ENCODE measurements around the gene ADAM19. TPM values are rescaled to one million over a fixed set of nuclear protein-coding genes. Genes with fewer than 3 reads are reported as not detected.

The ADAM19 gene
- total RNA-seq, 1 donor from 2014 or later: 14.1 TPM

GRCh38 chr5:157563929-157564716, 11.5 kb downstream of the ADAM19 start:
- H3K27ac ChIP-seq (ENCODE audit: low read depth, low read length): peak overlapping the region; percentile 9
- no peaks in the 10 kb centered on the region for H3K36me3 ChIP-seq (ENCODE audit: control insufficient read depth in 3 of 3, insufficient read depth in 3 of 3, low read length in 3 of 3)
- H3K9ac ChIP-seq (ENCODE audit: low read depth in 1 of 3, low read length in 3 of 3): no peak overlapping the region
- peak overlapping the region in 1 of 3 donors; percentile 14 for H3K4me3 ChIP-seq (ENCODE audit: low read length in 3 of 3)
- H3K27me3 ChIP-seq (ENCODE audit: control insufficient read depth in 3 of 3, insufficient read depth in 3 of 3, low read length in 3 of 3): no peaks in the 10 kb centered on the region
- no peaks in the 10 kb centered on the region for H3K9me3 ChIP-seq (ENCODE audit: control insufficient read depth in 3 of 3, low read length in 3 of 3)
- H3K4me1 ChIP-seq (ENCODE audit: control insufficient read depth in 3 of 3, insufficient read depth in 3 of 3, low read length in 3 of 3): peaks cover 43 to 52% (median 51%) of the 10 kb centered on the region in 3 donors

- Histone ChIP-seq H3K27me3 (ENCODE audit: control insufficient read depth in 3 of 3, insufficient read depth in 3 of 3, low read length in 3 of 3) (no peaks in the 10 kb centered on the region), H3K27ac (ENCODE audit: low read depth, low read length) (peak overlapping the region; percentile 9), H3K9me3 (ENCODE audit: control insufficient read depth in 3 of 3, low read length in 3 of 3) (no peaks in the 10 kb centered on the region), H3K4me1 (ENCODE audit: control insufficient read depth in 3 of 3, insufficient read depth in 3 of 3, low read length in 3 of 3) (peaks cover 47 to 58% (median 56%) of the 10 kb centered on the region in 3 donors), H3K4me3 (ENCODE audit: low read length in 3 of 3) (no peak overlapping the region), H3K36me3 (ENCODE audit: control insufficient read depth in 3 of 3, insufficient read depth in 3 of 3, low read length in 3 of 3) (no peaks in the 10 kb centered on the region), H3K9ac (ENCODE audit: low read depth in 1 of 3, low read length in 3 of 3) (no peak overlapping the region)
Observed at GRCh38 chr5:157563373-157563928, 12.1 kb downstream of the ADAM19 start.

GRCh38 chr5:157562111-157562581, 13.4 kb downstream of the ADAM19 start:
- H3K27ac ChIP-seq (ENCODE audit: low read depth, low read length): peak overlapping the region; percentile 26
- H3K9ac ChIP-seq (ENCODE audit: low read depth in 1 of 3, low read length in 3 of 3): peak overlapping the region; percentile 5 to 41 (median 26)
- H3K4me3 ChIP-seq (ENCODE audit: low read length in 3 of 3): peak overlapping the region in 1 of 3 donors; percentile 1
- no peaks in the 10 kb centered on the region for H3K27me3 ChIP-seq (ENCODE audit: control insufficient read depth in 3 of 3, insufficient read depth in 3 of 3, low read length in 3 of 3)
- H3K4me1 ChIP-seq (ENCODE audit: control insufficient read depth in 3 of 3, insufficient read depth in 3 of 3, low read length in 3 of 3): peaks cover 52 to 66% (median 65%) of the 10 kb centered on the region in 3 donors
- H3K9me3 ChIP-seq (ENCODE audit: control insufficient read depth in 3 of 3, low read length in 3 of 3): no peaks in the 10 kb centered on the region
- no peaks in the 10 kb centered on the region for H3K36me3 ChIP-seq (ENCODE audit: control insufficient read depth in 3 of 3, insufficient read depth in 3 of 3, low read length in 3 of 3)

- no peaks in the 10 kb centered on the region for H3K9me3 ChIP-seq (ENCODE audit: control insufficient read depth in 3 of 3, low read length in 3 of 3)
- peak overlapping the region in 2 of 3 donors; percentile 36 to 44 for H3K4me3 ChIP-seq (ENCODE audit: low read length in 3 of 3)
- H3K4me1 ChIP-seq (ENCODE audit: control insufficient read depth in 3 of 3, insufficient read depth in 3 of 3, low read length in 3 of 3): peaks cover 52 to 66% (median 65%) of the 10 kb centered on the region in 3 donors
- H3K9ac ChIP-seq (ENCODE audit: low read depth in 1 of 3, low read length in 3 of 3): peak overlapping the region; percentile 11 to 55 (median 27)
- no peaks in the 10 kb centered on the region for H3K36me3 ChIP-seq (ENCODE audit: control insufficient read depth in 3 of 3, insufficient read depth in 3 of 3, low read length in 3 of 3)
- H3K27me3 ChIP-seq (ENCODE audit: control insufficient read depth in 3 of 3, insufficient read depth in 3 of 3, low read length in 3 of 3): no peaks in the 10 kb centered on the region
- H3K27ac ChIP-seq (ENCODE audit: low read depth, low read length): peak overlapping the region; percentile 26
Observed at GRCh38 chr5:157561110-157561509, 14.5 kb downstream of the ADAM19 start.

GRCh38 chr5:157559301-157559700, 16.3 kb downstream of the ADAM19 start:
- H3K4me3 ChIP-seq (ENCODE audit: low read length in 3 of 3): no peak overlapping the region
- H3K4me1 ChIP-seq (ENCODE audit: control insufficient read depth in 3 of 3, insufficient read depth in 3 of 3, low read length in 3 of 3): peaks cover 61 to 76% (median 69%) of the 10 kb centered on the region in 3 donors
- no peak overlapping the region for H3K9ac ChIP-seq (ENCODE audit: low read depth in 1 of 3, low read length in 3 of 3)
- H3K9me3 ChIP-seq (ENCODE audit: control insufficient read depth in 3 of 3, low read length in 3 of 3): no peaks in the 10 kb centered on the region
- no peak overlapping the region for H3K27ac ChIP-seq (ENCODE audit: low read depth, low read length)
- no peaks in the 10 kb centered on the region for H3K27me3 ChIP-seq (ENCODE audit: control insufficient read depth in 3 of 3, insufficient read depth in 3 of 3, low read length in 3 of 3)
- H3K36me3 ChIP-seq (ENCODE audit: control insufficient read depth in 3 of 3, insufficient read depth in 3 of 3, low read length in 3 of 3): no peaks in the 10 kb centered on the region

GRCh38 chr5:157558681-157559080, 16.9 kb downstream of the ADAM19 start:
- no peaks in the 10 kb centered on the region for H3K27me3 ChIP-seq (ENCODE audit: control insufficient read depth in 3 of 3, insufficient read depth in 3 of 3, low read length in 3 of 3)
- no peak overlapping the region for H3K4me3 ChIP-seq (ENCODE audit: low read length in 3 of 3)
- H3K9me3 ChIP-seq (ENCODE audit: control insufficient read depth in 3 of 3, low read length in 3 of 3): no peaks in the 10 kb centered on the region
- H3K4me1 ChIP-seq (ENCODE audit: control insufficient read depth in 3 of 3, insufficient read depth in 3 of 3, low read length in 3 of 3): peaks cover 60 to 75% (median 68%) of the 10 kb centered on the region in 3 donors
- H3K27ac ChIP-seq (ENCODE audit: low read depth, low read length): no peak overlapping the region
- no peak overlapping the region for H3K9ac ChIP-seq (ENCODE audit: low read depth in 1 of 3, low read length in 3 of 3)
- no peaks in the 10 kb centered on the region for H3K36me3 ChIP-seq (ENCODE audit: control insufficient read depth in 3 of 3, insufficient read depth in 3 of 3, low read length in 3 of 3)

- H3K4me1 ChIP-seq (ENCODE audit: control insufficient read depth in 3 of 3, insufficient read depth in 3 of 3, low read length in 3 of 3): peaks cover 55 to 69% (median 62%) of the 10 kb centered on the region in 3 donors
- H3K9ac ChIP-seq (ENCODE audit: low read depth in 1 of 3, low read length in 3 of 3): no peak overlapping the region
Observed at GRCh38 chr5:157558041-157558595, 17.5 kb downstream of the ADAM19 start.

GRCh38 chr5:157556615-157557418, 18.8 kb downstream of the ADAM19 start:
- no peaks in the 10 kb centered on the region for H3K36me3 ChIP-seq (ENCODE audit: control insufficient read depth in 3 of 3, insufficient read depth in 3 of 3, low read length in 3 of 3)
- H3K27ac ChIP-seq (ENCODE audit: low read depth, low read length): no peak overlapping the region
- no peaks in the 10 kb centered on the region for H3K27me3 ChIP-seq (ENCODE audit: control insufficient read depth in 3 of 3, insufficient read depth in 3 of 3, low read length in 3 of 3)
- no peaks in the 10 kb centered on the region for H3K9me3 ChIP-seq (ENCODE audit: control insufficient read depth in 3 of 3, low read length in 3 of 3)
- peaks cover 42 to 56% (median 50%) of the 10 kb centered on the region in 3 donors for H3K4me1 ChIP-seq (ENCODE audit: control insufficient read depth in 3 of 3, insufficient read depth in 3 of 3, low read length in 3 of 3)
- H3K4me3 ChIP-seq (ENCODE audit: low read length in 3 of 3): no peak overlapping the region
- no peak overlapping the region for H3K9ac ChIP-seq (ENCODE audit: low read depth in 1 of 3, low read length in 3 of 3)

More at GRCh38 chr5:157558041-157558595, 17.5 kb downstream of the ADAM19 start:
- no peaks in the 10 kb centered on the region for H3K36me3 ChIP-seq (ENCODE audit: control insufficient read depth in 3 of 3, insufficient read depth in 3 of 3, low read length in 3 of 3)
- no peak overlapping the region for H3K27ac ChIP-seq (ENCODE audit: low read depth, low read length)
- H3K27me3 ChIP-seq (ENCODE audit: control insufficient read depth in 3 of 3, insufficient read depth in 3 of 3, low read length in 3 of 3): no peaks in the 10 kb centered on the region
- H3K9me3 ChIP-seq (ENCODE audit: control insufficient read depth in 3 of 3, low read length in 3 of 3): no peaks in the 10 kb centered on the region
- no peak overlapping the region for H3K4me3 ChIP-seq (ENCODE audit: low read length in 3 of 3)

GRCh38 chr5:157555037-157555640, 20.4 kb downstream of the ADAM19 start:
- no peak overlapping the region for H3K27ac ChIP-seq (ENCODE audit: low read depth, low read length)
- H3K27me3 ChIP-seq (ENCODE audit: control insufficient read depth in 3 of 3, insufficient read depth in 3 of 3, low read length in 3 of 3): no peaks in the 10 kb centered on the region
- H3K36me3 ChIP-seq (ENCODE audit: control insufficient read depth in 3 of 3, insufficient read depth in 3 of 3, low read length in 3 of 3): no peaks in the 10 kb centered on the region
- H3K4me1 ChIP-seq (ENCODE audit: control insufficient read depth in 3 of 3, insufficient read depth in 3 of 3, low read length in 3 of 3): peaks cover 30 to 42% (median 34%) of the 10 kb centered on the region in 3 donors
- no peak overlapping the region for H3K9ac ChIP-seq (ENCODE audit: low read depth in 1 of 3, low read length in 3 of 3)
- H3K4me3 ChIP-seq (ENCODE audit: low read length in 3 of 3): no peak overlapping the region
- no peaks in the 10 kb centered on the region for H3K9me3 ChIP-seq (ENCODE audit: control insufficient read depth in 3 of 3, low read length in 3 of 3)
